Astrocyte (in vitro differentiated cells and primary cell): ENCODE measurements around the gene CPED1. TPM values are rescaled to one million over a fixed set of nuclear protein-coding genes. Genes with fewer than 3 reads are reported as not detected.
"Not testable (repeated sequence)": the region's sequence is repeated elsewhere in the genome, so short reads cannot be mapped to it uniquely, and the experiment has no call there.

Experiments
- DNase-seq: peaks from one replicate; pipeline ENCODE4 v3.0.0-alpha.2; 2010; ENCODE audit warnings: low read depth
- FAIRE-seq: peaks from 2 replicates; lab custom pipeline; 2011; peaks lifted over from hg19 to GRCh38; lab: Jason Lieb, UNC
- H2AFZ ChIP-seq: 2 replicates; pipeline ENCODE4 v1.6.0; 2012; ENCODE audit warnings: low read depth, low read length, inconsistent platforms
- H3K27ac ChIP-seq: 2 replicates; pipeline ENCODE4 v1.5.1; 2011; ENCODE audit warnings: low read depth, low read length, inconsistent platforms
- H3K27me3 ChIP-seq: 2 replicates; pipeline ENCODE4 v1.6.0; 2011; ENCODE audit warnings: low read length, inconsistent platforms; ENCODE audit not compliant: insufficient read depth
- H3K36me3 ChIP-seq: 2 replicates; pipeline ENCODE4 v1.5.1; 2011; ENCODE audit warnings: low read length, inconsistent platforms; ENCODE audit not compliant: insufficient read depth
- H3K4me1 ChIP-seq: 2 replicates; pipeline ENCODE4 v1.5.1; 2011; ENCODE audit warnings: low read length, inconsistent platforms; ENCODE audit not compliant: insufficient read depth
- H3K4me2 ChIP-seq: 2 replicates; pipeline ENCODE4 v1.6.0; 2012; ENCODE audit warnings: low read length, inconsistent platforms
- H3K4me3 ChIP-seq: 2 replicates; pipeline ENCODE4 v1.5.1; 2011; ENCODE audit warnings: low read depth, mild to moderate bottlenecking, low read length, inconsistent platforms; ENCODE audit not compliant: insufficient read depth
- H3K79me2 ChIP-seq: 2 replicates; pipeline ENCODE4 v1.6.0; 2012; ENCODE audit warnings: mild to moderate bottlenecking, low read length, inconsistent platforms; ENCODE audit not compliant: insufficient read depth
- H3K9ac ChIP-seq: 2 replicates; pipeline ENCODE4 v1.6.0; 2012; ENCODE audit warnings: mild to moderate bottlenecking, low read length, inconsistent platforms
- H3K9me3 ChIP-seq: 2 replicates; pipeline ENCODE4 v1.5.1; 2012; ENCODE audit warnings: low read depth, mild to moderate bottlenecking, low read length, inconsistent platforms; ENCODE audit not compliant: insufficient read depth
- H4K20me1 ChIP-seq: 2 replicates; pipeline ENCODE4 v1.6.0; 2012; ENCODE audit warnings: low read length, inconsistent platforms; ENCODE audit not compliant: insufficient read depth
- H3K27ac Mint-ChIP-seq: one replicate; pipeline ENCODE4 v1.8.0; 2021; ENCODE audit warnings: mild to moderate bottlenecking, mixed read lengths; ENCODE audit not compliant: unreplicated experiment
- H3K27me3 Mint-ChIP-seq: one replicate; pipeline ENCODE4 v1.8.0; 2021; ENCODE audit warnings: low read depth, mixed read lengths; ENCODE audit not compliant: unreplicated experiment
- H3K36me3 Mint-ChIP-seq: one replicate; pipeline ENCODE4 v1.8.0; 2021; ENCODE audit warnings: low read depth, mixed read lengths; ENCODE audit not compliant: unreplicated experiment
- H3K4me1 Mint-ChIP-seq: one replicate; pipeline ENCODE4 v1.8.0; 2021; ENCODE audit warnings: low read depth, mixed read lengths; ENCODE audit not compliant: unreplicated experiment
- H3K4me3 Mint-ChIP-seq: one replicate; pipeline ENCODE4 v1.8.0; 2021; ENCODE audit warnings: mild to moderate bottlenecking, moderate library complexity, mixed read lengths; ENCODE audit not compliant: unreplicated experiment
- H3K9me3 Mint-ChIP-seq: one replicate; pipeline ENCODE4 v1.8.0; 2021; ENCODE audit warnings: mild to moderate bottlenecking, mixed read lengths; ENCODE audit not compliant: unreplicated experiment
- CTCF ChIP-seq: IDR thresholded peaks from 2 replicates; pipeline ENCODE4 v1.5.1; 2011; ENCODE audit warnings: low read depth, mild to moderate bottlenecking, inconsistent platforms, low read length, moderate library complexity; ENCODE audit not compliant: insufficient read depth
- EZH2 ChIP-seq: IDR thresholded peaks from 2 replicates; pipeline ENCODE4 v1.6.1; 2012; ENCODE audit warnings: mild to moderate bottlenecking, low read length, inconsistent platforms; ENCODE audit not compliant: insufficient read depth
- total RNA-seq: library from RNA; stranded (reverse); gene quantifications from 2 replicates; pipeline ENCODE4 v1.2.1, GENCODE V29; 2021

CPED1 gene
- total RNA-seq, 1 donor from 2014 or later = 6.1 TPM

GRCh38 chr7:121057878-121058277, 69.4 kb downstream of the CPED1 start:
- Histone ChIP-seq H3K79me2 (no peaks in the 10 kb centered on the region), H3K4me3 (no peak overlapping the region), H3K27ac (no peak overlapping the region), H3K36me3 (no peaks in the 10 kb centered on the region), H3K4me1 (no peaks in the 10 kb centered on the region), H2AFZ (no peak overlapping the region), H3K4me2 (no peak overlapping the region), H3K27me3 (no peaks in the 10 kb centered on the region), H3K9ac (no peak overlapping the region), H3K9me3 (no peaks in the 10 kb centered on the region), H4K20me1 (no peaks in the 10 kb centered on the region)
- Mint-ChIP-seq H3K36me3 (peaks cover 3% of the 10 kb centered on the region), H3K4me3 (no peak overlapping the region), H3K27me3 (no peaks in the 10 kb centered on the region), H3K9me3 (no peaks in the 10 kb centered on the region), H3K27ac (no peak overlapping the region), H3K4me1 (peaks cover 1% of the 10 kb centered on the region)
- FAIRE-seq (no peak), DNase-seq (no peak)
- no peak for TF ChIP-seq EZH2
- TF ChIP-seq CTCF = no peak

- Histone ChIP-seq H3K79me2 (no peaks in the 10 kb centered on the region), H4K20me1 (no peaks in the 10 kb centered on the region), H3K9ac (no peak overlapping the region), H3K27me3 (no peaks in the 10 kb centered on the region), H3K4me3 (no peak overlapping the region), H3K4me2 (no peak overlapping the region), H2AFZ (no peak overlapping the region), H3K9me3 (no peaks in the 10 kb centered on the region), H3K36me3 (no peaks in the 10 kb centered on the region), H3K27ac (no peak overlapping the region), H3K4me1 (no peaks in the 10 kb centered on the region)
- FAIRE-seq = no peak
- Mint-ChIP-seq H3K4me3 (no peak overlapping the region), H3K9me3 (no peaks in the 10 kb centered on the region), H3K36me3 (peaks cover 3% of the 10 kb centered on the region), H3K27ac (no peak overlapping the region), H3K27me3 (no peaks in the 10 kb centered on the region), H3K4me1 (peaks cover 1% of the 10 kb centered on the region)
- DNase-seq = no peak
- TF ChIP-seq EZH2 (no peak), CTCF (no peak)
Observed at GRCh38 chr7:121058975-121059374, 70.5 kb downstream of the CPED1 start.

- not testable (repeated sequence) for H3K4me1 Mint-ChIP-seq, H3K79me2 ChIP-seq, H3K27ac ChIP-seq, FAIRE-seq, H3K4me3 ChIP-seq, H4K20me1 ChIP-seq, H3K27ac Mint-ChIP-seq, H3K9me3 Mint-ChIP-seq, H3K27me3 ChIP-seq, H2AFZ ChIP-seq, H3K4me2 ChIP-seq, H3K9ac ChIP-seq, H3K9me3 ChIP-seq, H3K4me3 Mint-ChIP-seq, H3K4me1 ChIP-seq, DNase-seq, H3K36me3 Mint-ChIP-seq, H3K27me3 Mint-ChIP-seq, H3K36me3 ChIP-seq
Observed at GRCh38 chr7:121059979-121060509, 71.5 kb downstream of the CPED1 start.
